Fibroblast of pulmonary artery (primary cell): ENCODE data around the gene TET2.

Source experiments
- DNase-seq: peaks from one replicate; pipeline ENCODE4 v3.0.0-alpha.2; 2010; ENCODE audit warnings: low read depth
- H3K4me3 ChIP-seq: replicated peaks from 2 replicates; pipeline ENCODE4 v1.5.1; 2011; ENCODE audit warnings: low read depth, mild to moderate bottlenecking, control low read depth, low read length, moderate library complexity
- TF ChIP-seq, protein P1 (sequence below): IDR thresholded peaks from 2 replicates; pipeline ENCODE4 v1.5.1; 2011; ENCODE audit warnings: mild to moderate bottlenecking, control low read depth, low read length, inconsistent platforms; ENCODE audit errors: missing control alignments

TET2 gene

DNA sequence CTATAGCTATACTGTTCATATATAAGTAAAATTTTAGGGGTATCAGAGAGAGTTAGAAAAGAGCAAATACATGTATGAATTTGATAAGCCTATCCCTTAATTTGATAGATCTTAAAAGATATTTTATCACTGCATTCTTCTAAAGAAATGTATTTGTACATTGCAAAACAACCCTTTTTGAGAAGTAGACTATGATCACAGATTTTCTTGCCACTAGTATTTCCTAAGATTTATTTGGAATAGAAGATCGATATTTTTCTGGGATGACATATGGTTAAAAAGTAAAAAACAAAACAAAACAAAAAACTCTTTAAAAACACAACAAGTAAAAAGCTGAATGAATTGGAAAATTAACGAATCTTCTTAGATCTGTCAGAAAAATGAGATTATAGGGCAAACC is 27.4 kb downstream of the TET2 start:
- TF ChIP-seq, protein P1, sequence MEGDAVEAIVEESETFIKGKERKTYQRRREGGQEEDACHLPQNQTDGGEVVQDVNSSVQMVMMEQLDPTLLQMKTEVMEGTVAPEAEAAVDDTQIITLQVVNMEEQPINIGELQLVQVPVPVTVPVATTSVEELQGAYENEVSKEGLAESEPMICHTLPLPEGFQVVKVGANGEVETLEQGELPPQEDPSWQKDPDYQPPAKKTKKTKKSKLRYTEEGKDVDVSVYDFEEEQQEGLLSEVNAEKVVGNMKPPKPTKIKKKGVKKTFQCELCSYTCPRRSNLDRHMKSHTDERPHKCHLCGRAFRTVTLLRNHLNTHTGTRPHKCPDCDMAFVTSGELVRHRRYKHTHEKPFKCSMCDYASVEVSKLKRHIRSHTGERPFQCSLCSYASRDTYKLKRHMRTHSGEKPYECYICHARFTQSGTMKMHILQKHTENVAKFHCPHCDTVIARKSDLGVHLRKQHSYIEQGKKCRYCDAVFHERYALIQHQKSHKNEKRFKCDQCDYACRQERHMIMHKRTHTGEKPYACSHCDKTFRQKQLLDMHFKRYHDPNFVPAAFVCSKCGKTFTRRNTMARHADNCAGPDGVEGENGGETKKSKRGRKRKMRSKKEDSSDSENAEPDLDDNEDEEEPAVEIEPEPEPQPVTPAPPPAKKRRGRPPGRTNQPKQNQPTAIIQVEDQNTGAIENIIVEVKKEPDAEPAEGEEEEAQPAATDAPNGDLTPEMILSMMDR, result no peak
- no peak for DNase-seq
- H3K4me3 ChIP-seq, result no peak overlapping the region

DNA sequence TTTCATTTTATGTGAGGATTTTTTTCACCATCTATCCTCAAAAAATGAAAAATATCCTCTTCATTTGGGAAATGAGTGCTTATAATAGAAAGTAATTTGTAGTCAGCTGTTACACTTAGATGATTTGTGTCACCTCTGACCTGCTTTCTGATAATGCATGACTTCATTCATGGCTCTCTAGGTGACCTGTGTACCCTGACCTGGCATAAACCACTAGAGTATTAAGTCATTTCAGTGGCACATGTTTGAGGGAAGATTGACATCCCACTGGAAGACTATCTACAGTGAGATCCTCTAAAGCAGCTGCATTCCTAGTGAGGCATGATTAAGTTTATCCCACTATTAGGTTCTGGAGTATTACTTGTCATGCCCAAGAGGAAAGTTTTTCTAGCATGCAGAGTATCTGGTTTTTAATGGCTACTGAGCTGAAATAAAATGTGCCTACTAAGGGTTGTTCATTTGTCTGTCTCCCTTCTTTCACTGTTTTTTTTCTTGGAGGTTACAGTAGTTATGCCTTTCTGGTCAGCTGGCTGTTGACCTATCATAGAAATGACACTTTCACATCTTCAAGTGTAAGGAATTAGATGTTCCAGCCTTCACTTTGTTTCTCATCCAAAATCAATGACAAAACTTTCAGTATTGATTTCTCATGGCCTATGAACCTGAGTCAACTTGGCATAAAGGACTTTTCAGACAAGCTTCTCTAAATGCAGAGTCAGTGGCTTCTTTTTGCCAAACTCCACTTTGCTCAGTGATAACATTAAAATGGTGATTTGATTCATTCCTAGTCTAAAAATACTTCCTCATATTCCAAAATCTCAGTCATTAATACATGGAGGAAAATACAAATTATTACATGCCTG is 33.1 kb downstream of the TET2 start:
- TF ChIP-seq, protein P1, result no peak
- no peak for DNase-seq
- H3K4me3 ChIP-seq, result no peak overlapping the region

DNA sequence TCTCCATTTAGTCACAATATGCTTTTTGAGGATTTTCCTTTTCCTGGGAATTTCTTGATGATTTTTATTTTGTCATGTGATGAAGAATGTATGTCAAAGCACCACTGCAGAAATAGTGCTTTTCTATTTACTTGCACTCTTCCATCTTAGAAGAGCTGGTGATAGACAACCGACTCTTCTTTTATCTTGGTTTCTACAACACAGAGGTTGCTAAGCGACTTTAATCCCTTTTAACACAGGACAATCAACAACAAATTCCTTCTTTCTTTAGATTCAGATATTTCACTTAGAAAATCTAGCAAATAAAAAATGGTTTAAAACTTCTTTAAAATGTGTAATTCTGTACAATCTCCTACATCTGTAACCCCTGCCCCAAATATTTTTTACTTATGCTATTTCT is 34.6 kb downstream of the TET2 start:
- no peak overlapping the region for H3K4me3 ChIP-seq
- TF ChIP-seq, protein P1, result no peak
- no peak for DNase-seq

DNA sequence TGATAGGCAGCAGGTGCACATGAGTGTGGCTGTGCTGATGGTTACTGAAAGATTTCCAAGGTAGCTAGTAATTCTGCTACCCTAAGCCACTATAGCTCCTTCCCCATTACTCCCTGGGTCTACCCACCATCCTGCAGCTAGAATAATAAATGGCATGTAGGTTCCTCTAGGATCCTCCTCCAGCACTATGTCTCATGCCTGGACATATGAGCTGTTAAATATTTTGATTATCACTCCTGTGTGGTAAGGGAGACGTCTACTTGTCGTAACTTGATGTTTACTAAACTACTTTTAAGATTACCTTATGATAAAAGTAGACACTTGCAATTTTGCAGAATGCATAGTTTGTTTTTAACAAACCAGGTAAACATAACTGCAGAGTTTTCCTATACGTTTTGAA is 35.5 kb downstream of the TET2 start:
- TF ChIP-seq, protein P1, result no peak

DNA sequence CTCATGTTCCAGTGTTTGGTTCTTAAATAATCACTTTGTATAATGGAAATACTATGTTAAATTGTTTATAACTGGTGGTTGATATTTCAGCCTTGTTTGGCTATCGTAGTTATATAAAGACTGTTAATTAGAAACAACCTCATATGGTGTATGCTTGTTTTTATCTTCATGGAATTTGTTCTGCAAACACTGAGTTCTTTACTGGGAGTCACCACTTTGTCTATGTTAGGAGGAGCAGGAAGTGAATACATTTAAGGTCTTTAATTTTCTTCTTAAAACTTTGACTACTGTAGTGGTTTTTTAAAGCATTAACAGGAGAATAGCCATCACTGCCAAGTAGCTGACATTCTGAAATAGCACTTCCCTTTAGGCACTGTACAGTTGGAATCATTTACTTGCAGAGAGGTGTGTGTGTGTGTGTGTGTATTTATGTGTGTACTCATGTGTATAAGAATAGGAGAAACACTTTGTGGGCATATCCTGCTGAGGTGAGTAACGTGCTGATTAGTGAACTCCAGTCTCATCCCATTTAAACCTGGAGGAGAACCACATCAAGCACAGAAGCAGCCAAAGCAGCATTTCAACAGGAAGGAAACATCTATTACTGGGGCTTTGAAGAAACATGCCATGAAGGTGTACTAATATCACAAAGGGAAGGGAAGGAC is 37.8 kb downstream of the TET2 start:
- H3K4me3 ChIP-seq, result no peak overlapping the region
- TF ChIP-seq, protein P1, result no peak
- no peak for DNase-seq

More for the DNA sequence above, 35.5 kb downstream of the TET2 start:
- DNase-seq, result no peak
- no peak overlapping the region for H3K4me3 ChIP-seq

DNA sequence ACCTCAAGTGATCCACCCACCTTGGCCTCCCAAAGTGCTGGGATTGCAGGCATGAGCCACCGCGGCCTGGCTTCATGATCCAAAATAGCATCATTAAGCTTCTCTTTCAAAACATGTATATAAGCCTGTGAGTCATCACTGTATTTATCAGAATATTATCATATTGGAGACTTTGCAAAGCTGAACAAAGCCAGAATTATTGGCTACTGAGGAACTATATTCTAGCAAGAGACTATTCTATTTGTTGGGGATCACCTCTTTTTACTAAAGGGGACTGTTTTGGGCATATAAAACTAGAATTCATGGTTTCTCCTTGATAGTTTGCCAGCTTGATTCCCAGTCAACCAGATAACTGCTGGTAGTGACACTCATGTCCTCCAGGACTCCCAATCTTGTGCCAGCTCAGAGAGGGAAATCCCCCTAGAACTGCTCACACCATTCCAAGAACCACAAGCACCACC is 40.1 kb downstream of the TET2 start:
- DNase-seq, result peak; percentile 64
- H3K4me3 ChIP-seq, result no peak overlapping the region
- TF ChIP-seq, protein P1, result no peak
